Panc1 (cell line): ENCODE results near the gene BEX3. TPM values are rescaled to one million over a fixed set of nuclear protein-coding genes. Genes with fewer than 3 reads are reported as not detected.
"Not testable (repeated sequence)": the region's sequence is repeated elsewhere in the genome, so short reads cannot be mapped to it uniquely, and the experiment has no call there.

Source experiments
- ATAC-seq: fragments of 200-7000 bp; cut with Tn5 transposase; 2 replicates; pipeline ENCODE4 v1.9.1; 2020; ENCODE audit warnings: mild to moderate bottlenecking, moderate library complexity
- BruUV-seq: library from RNA; stranded (reverse); fragments of 400-500 nt; replicated peaks from 2 replicates; lab custom pipeline; 2021; lab: Mats Ljungman, UMichigan
- CTCF ChIA-PET: fragments of 300-600 bp; sonication (Branson Sonifier 250); formaldehyde crosslinking; loops from one replicate; lab custom pipeline; 2022; ENCODE audit warnings: antibody characterized with exemption; lab: Charles Lee
- POLR2A ChIA-PET: fragments of 300-600 bp; sonication (Branson Sonifier 250); formaldehyde crosslinking; loops from one replicate; lab custom pipeline; 2022; ENCODE audit warnings: antibody characterized with exemption; lab: Charles Lee
- DNase-seq: peaks from one replicate; pipeline ENCODE4 v3.0.0-alpha.2; 2010; ENCODE audit warnings: low read depth, low spot score
- H3K27ac ChIP-seq: 2 replicates; pipeline ENCODE4 v1.5.1; 2011; ENCODE audit warnings: mild to moderate bottlenecking, low read length, inconsistent platforms
- H3K27me3 ChIP-seq: fragments of 200-500 bp; sonication (Bioruptor generic); 2 replicates; pipeline ENCODE4 v1.6.0; 2014; ENCODE audit warnings: low read length, inconsistent platforms; ENCODE audit not compliant: control insufficient read depth, insufficient read depth
- H3K36me3 ChIP-seq: fragments of 200-500 bp; sonication (Bioruptor generic); 2 replicates; pipeline ENCODE4 v1.5.1; 2014; ENCODE audit warnings: inconsistent platforms, mild to moderate bottlenecking, low read length, moderate library complexity; ENCODE audit not compliant: control insufficient read depth, insufficient read depth
- H3K4me1 ChIP-seq: 2 replicates; pipeline ENCODE4 v1.5.1; 2011; ENCODE audit warnings: inconsistent platforms, mild to moderate bottlenecking, low read length, moderate library complexity; ENCODE audit not compliant: control insufficient read depth, insufficient read depth
- H3K4me3 ChIP-seq, 2 experiments: 2 replicates each; pipeline ENCODE4 v1.5.1; 2011 to 2012; ENCODE audit warnings: low read depth in 2 of 2, low read length in 2 of 2, mild to moderate bottlenecking in 2 of 2, inconsistent platforms in 1 of 2, moderate library complexity in 1 of 2
- H3K9me3 ChIP-seq: fragments of 200-500 bp; sonication (Bioruptor generic); 2 replicates; pipeline ENCODE4 v1.5.1; 2014; ENCODE audit warnings: low read depth, mild to moderate bottlenecking, inconsistent platforms, low read length, moderate library complexity; ENCODE audit not compliant: control insufficient read depth, insufficient read depth
- CTCF ChIP-seq: fragments of 450-650 bp; IDR thresholded peaks from 2 replicates; pipeline ENCODE4 v1.5.1; 2017; ENCODE audit warnings: mild to moderate bottlenecking
- POLR2AphosphoS5 ChIP-seq: IDR thresholded peaks from 2 replicates; pipeline ENCODE4 v1.6.1; 2012; ENCODE audit warnings: mild to moderate bottlenecking, low read depth, low read length, moderate library complexity
- SIN3A ChIP-seq: IDR thresholded peaks from 2 replicates; pipeline ENCODE4 v1.6.1; 2012; ENCODE audit warnings: low read depth, mild to moderate bottlenecking, low read length, moderate library complexity, borderline replicate concordance; ENCODE audit not compliant: insufficient read depth
- TCF7L2 ChIP-seq: IDR thresholded peaks from 2 replicates; pipeline ENCODE4 v1.6.1; 2011; ENCODE audit warnings: mild to moderate bottlenecking, low read depth, low read length, inconsistent platforms
- in situ Hi-C: cut with HindIII; loops from 2 replicates; pipeline ENCODE4 v1.10.0; 2016; ENCODE audit warnings: low sequenced_read_pairs, low pct_unique_long_range_greater_than_20kb
- intact Hi-C: fragments of 100-400 bp; cut with micrococcal nuclease; formaldehyde crosslinking; loops from one replicate; pipeline ENCODE4 v1.10.0; 2022; ENCODE audit not compliant: unreplicated experiment
- total RNA-seq: library from RNA; stranded (reverse); gene quantifications from one replicate; pipeline ENCODE4 v1.2.1, GENCODE V29; 2021; ENCODE audit not compliant: unreplicated experiment
- TF ChIP-seq, protein P1 (sequence below), 2 experiments: IDR thresholded peaks; 2 replicates each; pipeline ENCODE4 v1.6.1; 2011 to 2012; ENCODE audit warnings: low read depth in 2 of 2, control low read depth in 1 of 2, low read length in 1 of 2, mild to moderate bottlenecking in 1 of 2, moderate library complexity in 1 of 2; ENCODE audit not compliant: insufficient read depth in 1 of 2

The BEX3 gene
- total RNA-seq, 1 experiment from 2014 or later: 59.3 TPM

GRCh38 chrX:103405009-103405333 is 28.6 kb downstream of the BEX3 start:
- Histone ChIP-seq H3K27ac (0 out of 2 replicates have a peak overlapping the region, but pooled peaks have one; percentile 7), H3K27me3 (no peaks in the 10 kb centered on the region; the same call in 1 of the 2 replicates), H3K36me3 (no peaks in the 10 kb centered on the region), H3K4me1 (no peaks in the 10 kb centered on the region), H3K4me3 (peak overlapping the region; percentile 48 to 77), H3K9me3 (no peaks in the 10 kb centered on the region)
- CTCF ChIA-PET: no interaction called here
- ATAC-seq (peak; percentile 43; the same call in 1 of the 2 replicates), DNase-seq (no peak)
- in situ Hi-C loops: no loop called here
- POLR2A ChIA-PET: no interaction called here
- TSS peak; percentile 96 for BruUV-seq
- intact Hi-C loops: no loop called here
- TF ChIP-seq CTCF (no peak), SIN3A (no peak), TCF7L2 (no peak), POLR2AphosphoS5 (no peak)
- TF ChIP-seq, protein P1, sequence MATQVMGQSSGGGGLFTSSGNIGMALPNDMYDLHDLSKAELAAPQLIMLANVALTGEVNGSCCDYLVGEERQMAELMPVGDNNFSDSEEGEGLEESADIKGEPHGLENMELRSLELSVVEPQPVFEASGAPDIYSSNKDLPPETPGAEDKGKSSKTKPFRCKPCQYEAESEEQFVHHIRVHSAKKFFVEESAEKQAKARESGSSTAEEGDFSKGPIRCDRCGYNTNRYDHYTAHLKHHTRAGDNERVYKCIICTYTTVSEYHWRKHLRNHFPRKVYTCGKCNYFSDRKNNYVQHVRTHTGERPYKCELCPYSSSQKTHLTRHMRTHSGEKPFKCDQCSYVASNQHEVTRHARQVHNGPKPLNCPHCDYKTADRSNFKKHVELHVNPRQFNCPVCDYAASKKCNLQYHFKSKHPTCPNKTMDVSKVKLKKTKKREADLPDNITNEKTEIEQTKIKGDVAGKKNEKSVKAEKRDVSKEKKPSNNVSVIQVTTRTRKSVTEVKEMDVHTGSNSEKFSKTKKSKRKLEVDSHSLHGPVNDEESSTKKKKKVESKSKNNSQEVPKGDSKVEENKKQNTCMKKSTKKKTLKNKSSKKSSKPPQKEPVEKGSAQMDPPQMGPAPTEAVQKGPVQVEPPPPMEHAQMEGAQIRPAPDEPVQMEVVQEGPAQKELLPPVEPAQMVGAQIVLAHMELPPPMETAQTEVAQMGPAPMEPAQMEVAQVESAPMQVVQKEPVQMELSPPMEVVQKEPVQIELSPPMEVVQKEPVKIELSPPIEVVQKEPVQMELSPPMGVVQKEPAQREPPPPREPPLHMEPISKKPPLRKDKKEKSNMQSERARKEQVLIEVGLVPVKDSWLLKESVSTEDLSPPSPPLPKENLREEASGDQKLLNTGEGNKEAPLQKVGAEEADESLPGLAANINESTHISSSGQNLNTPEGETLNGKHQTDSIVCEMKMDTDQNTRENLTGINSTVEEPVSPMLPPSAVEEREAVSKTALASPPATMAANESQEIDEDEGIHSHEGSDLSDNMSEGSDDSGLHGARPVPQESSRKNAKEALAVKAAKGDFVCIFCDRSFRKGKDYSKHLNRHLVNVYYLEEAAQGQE (IDR thresholded peaks at IDR 0.05; ENCODE audit: insufficient read depth in 1 of 2, low read depth in 2 of 2, low read length in 1 of 2): no peak

- Histone ChIP-seq H3K4me1 (no peaks in the 10 kb centered on the region), H3K4me3 (no peak overlapping the region), H3K9me3 (no peaks in the 10 kb centered on the region), H3K27me3 (no peaks in the 10 kb centered on the region; the same call in 1 of the 2 replicates), H3K27ac (no peak overlapping the region), H3K36me3 (no peaks in the 10 kb centered on the region)
- CTCF ChIA-PET: no interaction called here
- in situ Hi-C loops (no loop called here), intact Hi-C loops (no loop called here)
- DNase-seq: no peak
- POLR2A ChIA-PET: no interaction called here
- no peak for ATAC-seq
- TF ChIP-seq POLR2AphosphoS5: no peak
- no TSS peak for BruUV-seq
These were observed 29.9 kb downstream of the BEX3 start for GRCh38 chrX:103406256-103406655.

DNA sequence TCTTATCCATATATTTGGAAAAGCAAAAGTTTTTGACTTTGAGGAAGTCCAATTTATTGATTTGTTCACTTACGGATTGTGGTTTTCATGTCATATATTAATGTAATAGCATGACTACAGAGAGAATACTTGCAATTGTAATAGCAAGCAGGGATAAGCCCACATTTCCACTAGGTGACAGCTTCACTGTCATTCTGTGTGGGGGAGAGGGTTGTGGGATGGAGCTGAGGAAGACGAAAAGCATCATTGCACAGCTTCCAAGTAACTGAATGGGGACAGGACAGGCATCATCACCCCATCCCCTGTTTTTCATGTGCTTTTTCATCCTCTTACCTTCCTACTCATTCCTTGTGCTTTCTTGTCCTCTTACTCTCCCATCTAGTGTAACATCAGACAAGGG is 31.4 kb downstream of the BEX3 start:
- Histone ChIP-seq H3K36me3 (no peaks in the 10 kb centered on the region), H3K4me3 (no peak overlapping the region), H3K4me1 (no peaks in the 10 kb centered on the region), H3K27ac (no peak overlapping the region), H3K27me3 (no peaks in the 10 kb centered on the region; the same call in 1 of the 2 replicates), H3K9me3 (no peaks in the 10 kb centered on the region)
- ChIA-PET POLR2A (no interaction called here), CTCF (no interaction called here)
- in situ Hi-C loops (no loop called here), intact Hi-C loops (no loop called here)
- DNase-seq (no peak), ATAC-seq (no peak)
- TF ChIP-seq SIN3A (no peak), CTCF (no peak), TCF7L2 (no peak), POLR2AphosphoS5 (no peak)
- TF ChIP-seq, protein P1 (IDR thresholded peaks at IDR 0.05; ENCODE audit: insufficient read depth in 1 of 2, low read depth in 2 of 2, low read length in 1 of 2): no peak
- no TSS peak for BruUV-seq

- H3K27me3 ChIP-seq, H3K9me3 ChIP-seq, H3K36me3 ChIP-seq, H3K4me3 ChIP-seq, in situ Hi-C loops, DNase-seq, intact Hi-C loops, CTCF ChIA-PET, POLR2A ChIA-PET, H3K27ac ChIP-seq, ATAC-seq, H3K4me1 ChIP-seq, BruUV-seq: not testable (repeated sequence)
These were observed 35.4 kb downstream of the BEX3 start for GRCh38 chrX:103411721-103412120.
